SU-DHL-6 (cell line): ENCODE data around the gene MGAT5B.

Source experiments
- CTCF ChIP-seq: fragments of 200-600 bp; sonication (generic); IDR thresholded peaks from one replicate; pipeline ENCODE4 v1.5.1; 2017; ENCODE audit warnings: antibody characterized with exemption, mild to moderate bottlenecking, low read length, moderate library complexity; ENCODE audit not compliant: insufficient read depth, poor library complexity, severe bottlenecking
- EZH2phosphoT487 ChIP-seq: fragments of 200-600 bp; sonication (generic), shearing (Covaris generic); conservative IDR thresholded peaks from 2 replicates; pipeline ENCODE4 v1.6.1; 2018; ENCODE audit warnings: mild to moderate bottlenecking, antibody characterized with exemption, low read length, moderate library complexity, mixed read lengths

- TF ChIP-seq CTCF, result no peak
- no peak for TF ChIP-seq EZH2phosphoT487
Measured at GRCh38 chr17:76952402-76952801, 84.2 kb downstream of the MGAT5B start.
